Activated T-helper 1 cell treated with Interleukin-2 at 50 U/mL for 16 hours (primary cell): ENCODE data around the gene CDC42BPA.
"Not testable (repeated sequence)": the region's sequence is repeated elsewhere in the genome, so short reads cannot be mapped to it uniquely, and the experiment has no call there.

Source experiments
- DNase-seq: peaks from one replicate; pipeline ENCODE4 v3.0.0-alpha.2; 2020; ENCODE audit warnings: low read depth

The CDC42BPA gene

DNA sequence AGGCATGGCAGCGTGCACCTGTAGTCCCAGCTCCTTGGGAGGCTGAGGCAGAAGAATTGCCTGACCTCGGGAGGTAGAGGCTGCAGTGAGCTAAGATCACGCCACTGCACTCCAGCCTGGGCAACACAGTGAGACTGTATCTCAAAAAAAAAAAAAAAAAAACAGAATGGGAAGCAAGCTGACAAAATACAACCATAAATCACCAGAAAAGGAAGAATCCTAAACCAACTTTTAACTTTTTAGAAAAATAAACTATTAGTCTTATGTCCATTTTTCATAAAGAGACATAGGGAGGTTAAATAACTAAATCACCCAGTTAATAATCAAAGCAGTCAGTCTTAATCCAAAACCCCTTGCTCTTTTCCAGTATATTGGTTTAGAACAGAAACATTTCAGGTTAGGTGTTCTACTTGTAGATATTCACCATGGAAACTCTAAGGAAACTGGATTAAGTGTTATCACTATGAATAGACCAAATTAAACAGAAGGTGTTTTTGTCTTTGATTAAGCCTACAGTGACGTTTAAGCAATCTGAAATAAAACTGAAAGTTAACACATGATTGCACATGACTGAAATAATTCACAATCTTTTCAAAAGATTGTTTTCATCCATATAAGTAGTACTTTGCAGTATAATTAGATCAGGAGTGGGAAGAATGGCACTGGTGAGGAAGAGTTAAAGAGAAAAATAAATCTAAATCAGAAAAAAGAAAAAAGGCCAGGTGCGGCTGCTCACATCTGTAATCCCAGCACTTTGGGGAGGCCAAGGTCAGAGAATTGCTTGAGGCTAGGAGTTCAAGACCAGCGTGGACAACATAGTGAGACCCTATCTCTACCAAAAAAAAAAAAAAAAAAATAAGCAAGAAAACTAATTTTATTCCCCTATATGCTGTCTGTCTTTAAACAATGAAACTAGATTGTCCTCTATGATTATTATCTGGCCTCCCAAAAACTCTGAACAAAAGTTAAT is 9.6 kb downstream of the CDC42BPA start:
- DNase-seq, result no peak

DNA sequence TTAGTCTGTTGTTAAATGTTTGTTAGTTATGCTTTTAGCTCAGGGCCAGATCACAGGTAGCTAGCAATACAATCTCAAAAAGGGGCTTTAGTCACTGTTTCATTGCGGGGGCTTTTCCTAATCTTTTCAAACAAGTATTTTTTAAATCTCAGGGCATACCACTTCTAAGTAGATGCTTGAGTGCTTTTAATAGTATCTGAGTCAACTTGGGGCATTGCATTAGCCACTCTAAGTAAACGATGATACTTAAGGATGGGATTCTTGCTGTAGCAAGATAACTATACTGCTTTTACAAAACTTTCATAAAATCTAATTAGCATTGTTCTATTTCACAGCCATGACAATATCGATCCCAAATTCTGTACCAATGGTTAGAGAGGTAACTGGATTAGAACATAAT is 11.6 kb downstream of the CDC42BPA start:
- no peak for DNase-seq

DNA sequence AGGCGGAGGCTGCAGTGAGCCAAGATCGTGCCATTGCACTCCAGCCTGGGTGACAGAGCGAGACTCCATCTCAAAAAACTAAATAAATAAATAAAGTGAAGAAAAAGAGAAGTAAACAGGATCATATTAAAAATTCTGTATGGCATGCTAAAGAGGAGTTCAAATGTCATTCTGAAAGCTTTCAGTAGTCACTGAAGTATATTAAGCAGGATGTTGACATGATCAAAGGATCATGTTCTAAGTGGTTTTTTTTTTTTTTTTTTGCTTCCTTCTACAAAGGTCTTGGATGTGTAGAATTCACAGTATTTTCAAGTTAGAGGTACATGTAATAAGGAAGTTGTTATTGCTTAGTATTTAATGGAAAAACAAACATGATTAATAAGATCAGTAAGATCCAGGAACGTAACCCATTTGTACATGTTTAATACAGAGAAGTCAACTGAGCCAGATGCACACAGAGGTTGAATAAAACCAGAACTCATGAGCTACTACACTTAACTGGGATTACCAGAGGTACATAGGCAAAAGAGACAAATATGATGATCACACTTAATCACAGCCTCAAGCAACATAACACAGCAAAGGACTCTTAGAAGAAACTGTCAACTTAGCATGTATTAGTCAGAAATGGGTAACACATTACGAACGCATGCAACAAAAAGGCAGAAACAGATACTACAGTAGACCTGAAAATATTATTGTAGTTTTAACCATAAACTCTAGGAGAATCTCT is 12.2 kb downstream of the CDC42BPA start:
- no peak for DNase-seq

DNA sequence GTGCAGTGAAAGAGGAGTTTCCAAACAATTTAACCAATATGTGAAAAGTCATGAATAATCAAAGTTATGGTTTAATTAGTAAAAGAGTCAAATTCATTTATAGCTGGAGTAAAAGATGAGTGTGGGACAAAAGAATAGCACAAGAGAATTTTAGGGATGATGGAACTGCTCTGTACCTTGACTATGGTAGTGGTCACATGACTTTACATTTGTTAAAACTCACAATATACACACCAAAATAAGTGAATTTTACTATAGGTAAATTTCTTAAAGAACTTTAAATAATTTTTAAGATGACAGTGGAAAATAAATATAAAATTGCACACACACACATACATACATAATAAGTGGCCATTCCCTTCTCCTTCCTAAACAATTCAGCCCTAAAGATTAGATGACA is 13.6 kb downstream of the CDC42BPA start:
- DNase-seq, result no peak

DNA sequence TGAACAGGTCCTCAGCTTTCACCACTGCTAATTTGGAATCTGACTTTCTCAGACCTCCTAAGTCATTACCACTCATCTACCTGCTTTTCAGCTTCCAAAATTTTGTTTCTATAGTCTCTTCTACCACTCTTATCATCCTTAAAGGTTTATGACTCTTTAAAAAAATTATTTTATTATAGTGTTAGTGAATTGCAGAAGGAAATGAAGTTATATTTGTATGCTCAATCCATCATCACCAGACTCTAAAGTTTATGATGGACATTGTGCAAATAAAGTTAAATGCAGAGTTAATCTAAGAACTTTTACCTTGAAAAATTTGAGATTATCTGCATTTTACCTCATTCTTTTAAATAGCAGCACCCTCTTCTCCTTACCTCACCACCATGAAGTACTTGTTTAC is 14.6 kb downstream of the CDC42BPA start:
- DNase-seq, result no peak

DNA sequence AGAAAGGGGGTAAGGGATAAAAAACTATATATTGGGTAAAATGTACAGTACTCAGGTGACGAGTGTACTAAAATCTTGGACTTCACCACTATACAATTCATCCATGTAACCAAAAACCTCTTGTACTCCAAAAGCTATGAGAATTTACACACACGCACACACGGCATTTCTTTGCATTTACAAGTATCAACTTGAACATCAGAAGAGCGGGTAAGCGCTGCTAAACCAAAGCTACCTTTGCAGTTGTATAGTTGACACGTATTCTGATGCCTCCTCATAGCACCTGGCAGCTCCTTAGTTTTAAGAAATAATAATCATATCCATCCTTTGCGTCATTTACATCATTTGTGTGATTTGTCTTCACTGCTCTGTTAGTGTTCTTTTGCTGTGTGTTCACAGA is 17.6 kb downstream of the CDC42BPA start:
- no peak for DNase-seq

DNA sequence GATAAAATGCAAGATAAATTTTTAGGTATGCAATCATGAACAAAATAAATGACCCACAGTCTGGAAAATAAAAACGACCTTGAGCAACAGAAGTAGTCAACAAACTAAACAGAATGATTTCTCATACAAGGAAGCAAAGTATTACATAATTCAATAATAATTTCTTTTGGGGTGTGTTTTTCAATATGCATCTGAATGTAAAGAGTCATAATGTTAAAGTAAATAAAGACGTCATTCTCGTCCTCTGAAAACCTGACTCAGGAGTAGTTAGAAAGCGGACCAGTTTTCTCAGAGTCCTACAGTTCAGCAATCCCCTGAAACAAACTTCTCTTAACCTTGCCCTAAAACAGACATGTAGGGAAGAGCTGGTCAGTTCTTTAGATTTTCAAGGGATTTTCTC is 18.6 kb downstream of the CDC42BPA start:
- DNase-seq, result no peak

DNA sequence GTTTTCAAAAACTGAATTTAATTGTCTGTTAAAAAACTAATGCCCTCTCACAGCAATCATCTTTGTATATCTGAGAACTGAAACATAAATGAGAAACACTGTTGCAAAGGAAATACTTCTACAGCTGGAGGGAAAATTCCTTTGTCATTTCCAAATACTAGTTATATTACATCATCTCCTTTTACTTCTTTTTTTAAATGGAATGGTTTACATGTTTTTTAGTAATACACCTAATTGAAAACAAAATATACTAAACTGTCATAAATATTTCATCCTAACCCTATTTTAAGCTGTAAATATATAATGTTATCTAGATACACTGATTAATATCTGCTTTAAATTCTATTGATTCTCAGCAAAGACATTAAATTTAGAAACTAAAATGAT is 19.1 kb downstream of the CDC42BPA start:
- no peak for DNase-seq

DNA sequence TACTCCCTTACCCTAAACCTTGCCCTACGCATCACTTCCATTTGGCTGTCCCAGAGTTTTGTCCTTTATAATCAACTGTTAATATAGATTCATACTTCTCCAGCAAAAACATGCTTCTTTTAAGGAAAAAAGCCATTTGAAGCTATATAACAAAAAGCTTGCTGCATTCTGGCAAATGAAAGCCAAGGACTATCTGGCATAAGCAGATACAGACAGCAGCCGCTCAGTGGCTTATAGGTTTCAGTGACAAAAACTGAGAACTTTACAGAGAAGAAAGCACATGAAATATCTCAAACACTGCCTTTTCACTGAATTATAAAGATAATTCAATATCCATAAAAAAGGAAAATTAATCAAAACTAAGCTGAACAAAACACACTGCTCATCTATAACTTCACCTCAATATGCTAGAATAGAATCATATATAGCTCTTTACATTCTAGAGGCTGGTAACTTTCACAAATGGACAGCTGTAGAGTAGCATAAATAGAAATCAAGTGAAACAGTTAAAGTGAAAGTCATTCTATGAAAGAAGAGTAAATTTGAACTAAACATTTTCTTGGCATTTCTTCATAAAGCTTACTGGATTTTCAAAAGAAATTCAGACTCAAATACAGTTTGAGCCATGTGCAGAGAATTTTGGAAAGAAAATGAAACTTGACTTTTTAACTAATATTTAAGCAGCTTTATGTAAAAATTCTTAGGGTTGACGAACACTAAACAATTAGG is 19.6 kb downstream of the CDC42BPA start:
- DNase-seq, result no peak

DNA sequence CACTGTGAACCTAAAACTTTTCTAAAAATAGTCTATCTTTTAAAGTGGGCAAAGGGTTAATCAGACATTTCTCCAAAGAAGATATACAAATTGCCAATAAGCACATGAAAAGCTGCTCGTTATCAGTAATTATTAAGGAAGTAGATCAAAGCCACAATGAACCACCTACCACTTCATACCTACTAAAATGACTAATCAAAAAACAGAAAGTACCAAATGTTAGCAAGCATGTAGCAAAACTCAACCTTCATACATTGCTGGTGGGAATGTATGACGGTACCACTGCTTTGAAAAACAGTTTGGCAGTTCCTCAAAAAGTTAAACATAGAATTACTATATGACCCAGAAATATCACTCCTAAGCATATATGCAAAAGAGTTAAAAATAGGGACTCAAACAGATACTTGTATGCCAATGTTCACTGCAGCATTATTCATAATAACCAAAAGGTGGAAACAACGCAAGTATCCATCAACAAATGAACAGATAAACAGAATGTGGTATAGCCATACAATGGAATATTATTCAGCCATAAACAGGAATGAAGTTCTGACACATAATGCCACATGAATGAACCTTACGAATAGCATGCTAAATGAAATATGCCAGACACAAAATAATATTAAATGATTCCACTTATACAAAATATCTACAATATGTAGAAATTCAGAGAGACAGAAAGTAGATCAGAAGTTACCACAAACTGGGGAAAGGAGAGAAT is 21.1 kb downstream of the CDC42BPA start:
- DNase-seq, result no peak

DNA sequence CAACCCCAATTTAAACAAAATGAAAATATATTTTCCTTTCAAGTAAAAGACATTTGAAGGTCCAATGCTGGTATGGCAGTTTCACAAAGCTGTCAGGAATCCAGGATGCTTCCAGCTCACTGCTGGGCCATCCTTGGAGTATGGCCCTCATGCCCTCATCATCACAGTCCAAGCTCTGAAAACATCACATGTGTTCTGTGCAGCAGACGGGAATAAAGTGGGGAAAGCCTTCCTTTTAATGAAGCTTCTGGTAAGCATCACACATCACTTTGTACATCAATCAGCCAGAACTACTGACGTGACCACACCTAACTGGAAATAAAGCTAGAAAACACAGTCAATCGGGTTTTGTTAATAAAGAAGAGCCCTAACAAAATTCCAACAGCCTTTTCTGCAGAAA is 22.7 kb downstream of the CDC42BPA start:
- no peak for DNase-seq

DNA sequence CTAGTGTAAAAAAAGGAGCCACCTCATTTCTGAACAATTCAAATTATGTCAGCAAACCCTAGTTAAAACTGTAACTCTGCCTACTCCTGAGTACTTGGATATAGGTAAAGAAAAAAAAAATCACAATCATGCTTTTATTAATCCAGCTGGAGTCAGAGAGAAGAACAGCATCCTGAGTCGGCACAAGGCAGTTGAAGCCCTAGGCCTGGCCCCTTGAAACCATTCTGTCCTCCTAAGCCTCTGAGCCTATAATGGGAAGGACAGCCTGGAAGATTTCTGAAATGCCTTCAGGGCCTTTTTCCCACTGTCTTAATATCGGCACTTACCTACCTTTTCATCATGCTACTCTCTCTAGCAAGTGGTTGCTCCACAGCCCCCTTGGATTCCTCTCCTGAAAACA is 32.5 kb downstream of the CDC42BPA start:
- DNase-seq, result no peak

DNA sequence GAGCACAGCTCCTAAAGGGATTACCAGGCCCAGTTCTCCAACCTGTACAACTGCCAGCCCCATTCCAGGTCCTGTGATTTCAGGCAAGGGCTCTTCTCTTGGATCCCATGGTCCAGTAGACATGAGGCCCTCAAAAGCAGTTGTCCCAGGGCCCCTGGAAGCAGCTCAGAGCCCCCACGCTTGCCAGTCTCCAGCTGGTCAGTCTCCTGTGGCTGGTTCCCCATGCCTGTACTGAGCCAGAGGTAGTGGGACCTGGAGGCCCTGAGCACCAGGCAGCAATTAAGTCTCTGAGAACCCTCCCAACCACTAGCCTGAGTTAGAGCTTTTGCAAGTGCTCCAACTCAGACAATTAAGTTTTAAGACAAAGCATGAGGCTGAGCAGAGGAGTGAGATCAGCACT is 36.9 kb downstream of the CDC42BPA start:
- DNase-seq, result no peak

DNA sequence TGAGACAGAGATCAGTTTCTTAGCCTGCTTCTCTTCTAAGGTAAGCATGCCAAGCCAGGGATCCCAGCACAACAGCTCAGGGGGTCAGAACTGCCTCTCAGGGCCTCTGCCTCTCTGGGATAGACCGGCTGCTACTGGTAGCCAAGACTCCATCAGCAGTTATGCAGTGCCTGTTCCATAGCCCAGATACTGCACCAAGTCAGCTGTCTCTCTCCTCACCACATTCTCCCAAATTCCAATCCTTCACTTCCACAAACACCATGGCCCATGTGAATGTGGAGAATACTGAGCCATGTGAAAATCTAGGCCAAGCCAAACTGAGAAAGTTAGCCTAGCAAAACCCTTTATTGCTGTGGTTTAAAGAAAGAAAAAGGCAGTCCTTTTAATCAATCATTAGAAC is 37.5 kb downstream of the CDC42BPA start:
- no peak for DNase-seq

DNA sequence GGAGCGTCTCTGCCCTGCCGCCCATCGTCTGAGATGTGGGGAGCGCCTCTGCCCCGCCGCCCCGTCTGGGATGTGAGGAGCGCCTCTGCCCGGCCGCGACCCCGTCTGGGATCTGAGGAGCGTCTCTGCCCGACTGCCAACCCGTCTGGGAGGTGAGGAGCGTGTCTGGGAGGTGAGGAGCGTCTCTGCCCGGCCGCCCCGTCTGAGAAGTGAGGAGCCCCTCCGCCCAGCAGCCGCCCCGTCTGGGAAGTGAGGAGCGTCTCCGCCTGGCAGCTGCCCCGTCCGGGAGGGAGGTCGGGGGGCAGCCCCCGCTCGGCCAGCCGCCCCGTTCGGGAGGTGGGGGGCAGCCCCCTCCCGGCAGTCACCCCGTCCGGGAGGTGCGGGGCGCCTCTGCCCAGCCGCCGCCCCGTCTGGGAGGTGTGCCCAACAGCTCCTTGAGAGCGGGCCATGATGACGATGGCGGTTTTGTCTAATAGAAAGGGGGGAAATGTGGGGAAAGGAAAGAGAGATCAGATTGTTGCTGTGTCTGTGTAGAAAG is 42.1 kb downstream of the CDC42BPA start:
- DNase-seq, result not testable (repeated sequence)

DNA sequence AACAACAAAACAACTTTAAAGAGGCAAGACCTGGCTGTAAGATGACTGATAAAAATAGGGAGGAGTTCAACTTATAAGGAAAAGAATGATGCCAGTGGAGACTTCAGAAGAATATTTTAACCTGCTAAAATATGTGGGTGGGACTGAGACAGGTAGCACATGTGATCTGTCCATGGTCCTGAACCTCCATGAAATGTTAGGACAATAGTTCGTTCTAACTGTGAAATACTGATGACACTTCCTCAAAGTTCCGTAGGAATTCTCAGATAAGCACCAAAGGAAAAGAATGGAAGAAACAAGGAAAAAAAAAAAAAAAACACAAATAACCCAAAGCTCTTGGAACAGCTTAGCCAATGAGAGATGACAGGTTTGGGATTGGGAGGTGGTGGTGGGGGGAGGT is 44.7 kb downstream of the CDC42BPA start:
- DNase-seq, result no peak

DNA sequence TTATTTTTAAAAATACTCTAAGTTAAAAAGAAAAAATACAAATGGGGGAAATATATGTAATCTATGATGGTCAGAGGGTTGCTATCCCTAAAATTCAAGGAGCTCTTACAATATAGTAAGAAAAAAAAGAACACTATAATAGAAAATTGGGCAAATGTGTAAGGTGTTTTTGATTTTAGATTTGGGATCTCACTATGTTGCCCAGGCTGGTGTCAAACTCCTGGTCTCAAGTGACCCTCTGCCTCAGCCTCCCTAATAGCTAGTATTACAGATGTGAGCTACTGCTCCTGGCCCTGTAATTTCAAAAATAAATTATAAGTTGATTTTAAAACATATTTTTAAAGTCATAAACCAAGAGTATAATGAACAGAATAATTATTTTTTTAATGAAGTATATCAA is 45.9 kb downstream of the CDC42BPA start:
- DNase-seq, result no peak

DNA sequence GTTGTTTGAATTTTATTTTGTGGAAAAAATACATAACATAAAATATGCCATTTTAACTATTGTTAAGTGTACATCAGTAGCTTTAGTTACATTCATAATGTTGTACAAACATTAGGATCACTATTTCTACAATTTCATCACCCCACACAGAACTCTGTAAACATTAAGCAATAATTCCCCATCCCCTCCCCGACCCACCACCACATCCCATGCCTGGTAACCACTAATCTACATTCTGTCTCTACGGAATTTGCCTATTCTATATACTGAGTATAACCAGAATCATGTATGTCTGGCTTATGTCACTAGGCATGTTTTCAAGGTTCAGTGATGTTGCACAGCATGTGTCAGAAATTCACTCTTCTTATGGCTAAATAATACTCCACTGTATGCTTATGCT is 47.7 kb downstream of the CDC42BPA start:
- DNase-seq, result no peak

DNA sequence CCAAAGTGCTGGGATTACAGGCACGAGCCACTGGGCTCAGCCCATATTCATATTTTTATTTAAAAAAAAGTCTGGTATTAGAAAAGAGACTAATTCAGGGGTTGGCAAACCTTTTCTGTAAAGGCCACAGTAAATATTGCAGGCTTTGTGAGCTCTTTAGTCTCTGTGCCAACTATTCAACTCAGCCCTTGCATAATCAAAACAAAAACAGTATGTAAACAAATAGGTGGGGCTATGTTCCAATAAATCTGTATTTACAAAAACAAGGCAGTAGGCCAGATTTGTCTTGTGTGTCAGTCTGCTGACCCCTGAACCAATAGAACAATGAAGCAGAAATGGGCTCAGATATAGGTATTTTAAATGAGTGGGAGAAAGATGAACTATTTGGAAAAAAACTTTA is 49.3 kb downstream of the CDC42BPA start:
- no peak for DNase-seq

DNA sequence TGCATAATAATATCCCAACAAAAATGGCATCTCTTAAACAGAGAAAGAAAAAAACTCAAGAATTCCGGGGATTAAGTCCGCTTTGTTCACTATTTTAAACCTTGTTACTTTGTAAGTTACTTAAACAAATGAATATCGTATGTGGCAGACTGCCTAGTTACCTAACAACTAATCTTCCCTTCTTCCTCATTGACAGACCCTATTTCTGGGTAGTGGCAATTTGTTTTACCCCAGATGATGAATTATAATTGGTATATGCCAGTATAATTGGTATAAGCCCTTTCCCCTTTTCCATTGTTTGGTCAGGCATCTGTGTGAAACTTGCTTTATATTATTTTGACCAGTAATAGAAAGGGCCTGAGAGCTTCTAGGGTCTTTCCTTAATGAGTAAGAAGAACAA is 52.4 kb downstream of the CDC42BPA start:
- DNase-seq, result no peak

DNA sequence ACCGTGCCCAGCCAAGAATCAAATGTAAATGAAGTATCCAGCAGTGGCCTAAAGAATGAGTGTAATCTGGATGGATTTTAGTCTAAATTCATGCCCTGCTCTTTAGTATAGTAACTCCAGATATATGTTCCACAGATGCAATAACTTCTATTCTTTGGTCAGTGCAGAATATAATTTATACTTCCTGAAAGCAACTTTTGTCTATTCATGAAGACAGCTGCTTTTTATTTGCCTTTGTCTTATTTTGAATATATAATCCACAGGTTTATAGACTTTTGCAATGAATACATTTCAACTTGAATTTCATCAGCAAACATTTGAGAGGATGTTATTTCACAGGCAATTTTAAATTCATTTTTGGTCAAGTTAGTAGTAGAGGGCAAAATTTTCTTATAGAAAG is 54.4 kb downstream of the CDC42BPA start:
- no peak for DNase-seq

DNA sequence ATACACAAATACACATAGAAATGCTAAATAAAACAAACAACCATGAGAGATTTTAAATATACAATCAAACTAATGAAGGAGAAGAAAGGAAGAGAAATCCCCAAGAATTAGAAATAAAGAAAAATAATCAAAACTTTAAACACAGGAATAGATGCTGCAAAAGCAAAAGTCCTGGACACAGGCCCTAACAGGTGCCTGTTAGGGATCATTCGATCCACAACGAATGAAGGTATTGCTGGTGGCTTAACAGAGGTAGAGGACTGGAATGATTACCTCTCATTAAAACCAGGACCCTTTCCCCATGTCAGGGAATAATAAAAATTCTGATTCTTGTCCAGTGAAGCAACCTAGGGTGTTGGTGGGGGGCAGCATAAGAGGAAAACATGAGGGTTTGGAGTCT is 56.8 kb downstream of the CDC42BPA start:
- no peak for DNase-seq
